ENCODE results near the gene SERPINA3.

SERPINA3 gene

GRCh38 chr14:94659901-94660300, 47.7 kb downstream of the SERPINA3 start:
- no peak for DNase-seq

- DNase-seq: no peak
Observed at GRCh38 chr14:94660306-94660946, 48.2 kb downstream of the SERPINA3 start.

GRCh38 chr14:94663538-94663937, 51.3 kb downstream of the SERPINA3 start:
- no peak for DNase-seq

- no peak for DNase-seq
Observed at GRCh38 chr14:94663965-94664704, 51.9 kb downstream of the SERPINA3 start.

DNA sequence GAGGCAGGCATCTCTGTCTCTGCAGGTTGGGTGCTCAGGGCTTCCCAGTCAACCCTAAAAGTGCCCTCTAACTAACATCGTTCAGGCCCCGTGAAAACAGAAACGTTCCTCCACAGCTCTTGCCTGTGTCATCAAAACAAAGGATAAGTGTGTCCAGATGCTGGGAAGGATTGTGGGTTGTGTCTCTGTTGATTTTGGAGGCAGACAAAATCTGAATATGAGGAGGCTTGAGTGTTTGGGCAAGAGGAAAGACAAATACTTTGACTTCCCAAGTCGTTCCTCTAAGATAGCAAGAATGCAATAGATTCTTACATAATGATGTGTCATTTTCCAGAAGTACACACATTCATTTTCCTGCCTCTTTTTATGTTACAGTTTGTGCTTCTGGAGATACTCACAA, 52.9 kb downstream of the SERPINA3 start:
- no peak for DNase-seq

DNA sequence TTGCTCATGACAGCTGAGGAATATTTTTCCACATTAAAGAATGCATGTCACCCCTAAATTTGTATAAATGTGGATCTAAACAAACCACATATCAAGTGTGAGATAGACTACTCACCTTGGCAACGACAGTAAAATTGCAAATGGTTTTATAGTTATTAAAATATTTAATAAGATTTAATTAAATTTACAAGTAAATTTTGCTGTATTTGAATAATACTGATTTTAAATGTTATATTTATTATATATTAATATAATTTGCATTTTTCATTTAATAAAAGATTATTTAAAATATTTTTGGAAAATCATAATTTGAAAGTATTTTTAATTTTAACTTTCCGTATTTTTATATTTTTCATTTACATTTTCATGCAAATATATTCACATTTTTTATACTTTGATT, 53.4 kb downstream of the SERPINA3 start:
- DNase-seq: no peak

- DNase-seq: no peak
Observed at GRCh38 chr14:94670692-94671285, 58.6 kb downstream of the SERPINA3 start.

DNA sequence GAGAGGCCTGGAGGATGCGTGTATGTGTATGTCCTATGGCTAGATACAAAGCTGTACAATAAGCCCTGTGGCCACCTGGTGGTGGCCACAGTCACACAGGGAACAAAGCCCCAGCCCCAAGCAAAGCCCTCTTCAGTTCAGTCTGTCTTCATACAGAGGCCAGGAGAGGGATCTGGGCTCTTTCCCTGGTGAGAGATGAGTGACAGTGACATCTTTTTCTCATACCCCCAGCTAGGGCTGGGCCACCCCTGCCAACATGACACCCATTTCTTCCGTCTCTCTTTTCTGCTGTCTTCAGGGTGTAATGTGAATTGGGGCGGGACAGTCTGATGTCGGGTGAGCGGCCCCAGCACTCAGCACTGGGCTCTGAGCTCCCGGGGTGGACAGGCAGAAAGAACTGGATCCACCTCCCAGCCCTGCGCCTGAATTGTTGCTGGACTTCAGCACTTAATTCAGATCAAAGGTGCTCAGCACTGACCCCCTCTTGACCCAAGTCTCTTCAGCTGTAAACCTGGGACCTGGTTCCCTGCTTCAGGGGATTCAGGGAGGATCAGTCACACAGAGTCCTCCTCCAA, 59.8 kb downstream of the SERPINA3 start:
- DNase-seq: no peak

DNA sequence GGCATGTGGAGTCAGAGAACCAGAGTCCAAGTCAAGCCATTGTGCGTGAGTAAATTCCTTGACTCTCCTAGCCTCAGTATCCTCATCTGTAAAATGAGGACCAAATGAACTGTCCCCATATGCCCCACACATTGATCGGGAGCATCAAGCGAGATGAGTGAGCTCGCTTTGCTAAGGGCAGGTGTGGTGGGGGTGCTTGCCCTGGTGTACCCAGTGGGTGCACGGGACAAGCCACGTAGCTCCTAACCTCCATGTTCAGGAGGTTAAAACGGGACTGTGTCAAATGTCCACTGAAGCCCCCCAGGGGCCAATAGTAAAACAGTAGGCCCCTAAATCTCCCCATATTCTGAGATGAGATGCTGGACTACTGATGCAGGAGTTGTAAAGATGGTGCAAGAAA, 60.9 kb downstream of the SERPINA3 start:
- no peak for DNase-seq
